T47D (cell line): ENCODE data around the gene STARD7.

ENCODE experiments used
- DNase-seq, 2 experiments: peaks; one replicate each; pipeline versions ENCODE4 v3.0.0 to v3.0.0-alpha.2; 2011 to 2012; ENCODE audit warnings: low read depth in 1 of 2, low spot score in 1 of 2
- JUND ChIP-seq: IDR thresholded peaks from 2 replicates; pipeline ENCODE4 v1.6.1; 2012; ENCODE audit warnings: low read depth
- in situ Hi-C: cut with HindIII; loops from 2 replicates; pipeline ENCODE4 v1.10.0; 2016; ENCODE audit warnings: low sequenced_read_pairs, low pct_unique_long_range_greater_than_20kb

Gene STARD7

GRCh38 chr2:96184989-96185388 is 23.6 kb downstream of the STARD7 start:
- DNase-seq: no peak
- no peak for TF ChIP-seq JUND
- in situ Hi-C loops: no loop called here

GRCh38 chr2:96184188-96184587 is 24.4 kb downstream of the STARD7 start:
- no peak for DNase-seq
- in situ Hi-C loops: no loop called here
- no peak for TF ChIP-seq JUND

- in situ Hi-C loops: no loop called here
- no peak for DNase-seq
- TF ChIP-seq JUND: no peak
Observed at GRCh38 chr2:96181529-96181928, 27.1 kb downstream of the STARD7 start.

GRCh38 chr2:96180521-96180920 is 28.1 kb downstream of the STARD7 start:
- no peak for DNase-seq
- in situ Hi-C loops: no loop called here
- no peak for TF ChIP-seq JUND

- no peak for TF ChIP-seq JUND
- in situ Hi-C loops: no loop called here
- no peak for DNase-seq
Observed at GRCh38 chr2:96180002-96180401, 28.6 kb downstream of the STARD7 start.

GRCh38 chr2:96176661-96177060 is 32.0 kb downstream of the STARD7 start:
- no peak for TF ChIP-seq JUND
- no peak for DNase-seq
- in situ Hi-C loops: no loop called here

GRCh38 chr2:96175951-96176350 is 32.7 kb downstream of the STARD7 start:
- no peak for TF ChIP-seq JUND
- in situ Hi-C loops: no loop called here
- no peak for DNase-seq

GRCh38 chr2:96174251-96175144 is 34.1 kb downstream of the STARD7 start:
- in situ Hi-C loops: no loop called here

GRCh38 chr2:96171831-96172230 is 36.8 kb downstream of the STARD7 start:
- in situ Hi-C loops: no loop called here
- no peak for DNase-seq
- TF ChIP-seq JUND: no peak

More at GRCh38 chr2:96174251-96175144, 34.1 kb downstream of the STARD7 start:
- no peak for TF ChIP-seq JUND
- peak; percentile 58 to 71 for DNase-seq

- in situ Hi-C loops: no loop called here
- TF ChIP-seq JUND: no peak
- no peak for DNase-seq
Observed at GRCh38 chr2:96170626-96171025, 38.0 kb downstream of the STARD7 start.

GRCh38 chr2:96169868-96170507 is 38.6 kb downstream of the STARD7 start:
- DNase-seq: no peak
- no peak for TF ChIP-seq JUND
- in situ Hi-C loops: no loop called here

GRCh38 chr2:96167407-96168013 is 41.1 kb downstream of the STARD7 start:
- no peak for TF ChIP-seq JUND
- DNase-seq: no peak
- in situ Hi-C loops: no loop called here
